ENCODE measurements around the gene TRMT1L.

TRMT1L gene

GRCh38 chr1:185157599-185158412 lies 1.1 kb upstream of the TRMT1L start:
- no peak for TF ChIP-seq REST (IDR thresholded peaks at IDR 0.05; ENCODE audit: insufficient read depth in 1 of 2, low read depth in 2 of 2, low read length in 2 of 2)
- TF ChIP-seq SIN3A (IDR thresholded peaks at IDR 0.05; ENCODE audit: borderline replicate concordance, insufficient read depth, low read length): no peak
- TF ChIP-seq FOXP2 (optimal IDR thresholded peaks at IDR 0.05; ENCODE audit: borderline replicate concordance, extremely low read depth, extremely low read length, insufficient read depth): no peak
- TF ChIP-seq POLR2AphosphoS5 (IDR thresholded peaks at IDR 0.05; ENCODE audit: low read depth, low read length): no peak
- no peak for TF ChIP-seq TAF1 (IDR thresholded peaks at IDR 0.05; ENCODE audit: borderline replicate concordance, insufficient read depth, low read length)

GRCh38 chr1:185156288-185156853 lies 382 bp downstream of the TRMT1L start:
- no peak for TF ChIP-seq FOXP2 (optimal IDR thresholded peaks at IDR 0.05; ENCODE audit: borderline replicate concordance, extremely low read depth, extremely low read length, insufficient read depth)
- TF ChIP-seq TAF1 (IDR thresholded peaks at IDR 0.05; ENCODE audit: borderline replicate concordance, insufficient read depth, low read length): peak; percentile 76; the same call in 1 of the 2 replicates
- TF ChIP-seq SIN3A (IDR thresholded peaks at IDR 0.05; ENCODE audit: borderline replicate concordance, insufficient read depth, low read length): 0 out of 2 replicates have a peak, but pooled peaks have one; percentile 58
- peak in 1 of 2 experiments; percentile 53; a peak in 1 of 4 replicates for TF ChIP-seq REST (IDR thresholded peaks at IDR 0.05; ENCODE audit: insufficient read depth in 1 of 2, low read depth in 2 of 2, low read length in 2 of 2)

GRCh38 chr1:185155600-185156287 lies 1.0 kb downstream of the TRMT1L start:
- TF ChIP-seq SIN3A (IDR thresholded peaks at IDR 0.05; ENCODE audit: borderline replicate concordance, insufficient read depth, low read length) (no peak), REST (IDR thresholded peaks at IDR 0.05; ENCODE audit: insufficient read depth in 1 of 2, low read depth in 2 of 2, low read length in 2 of 2) (no peak), TAF1 (IDR thresholded peaks at IDR 0.05; ENCODE audit: borderline replicate concordance, insufficient read depth, low read length) (no peak), FOXP2 (optimal IDR thresholded peaks at IDR 0.05; ENCODE audit: borderline replicate concordance, extremely low read depth, extremely low read length, insufficient read depth) (no peak), POLR2AphosphoS5 (IDR thresholded peaks at IDR 0.05; ENCODE audit: low read depth, low read length) (no peak)

GRCh38 chr1:185154912-185155513 lies 1.7 kb downstream of the TRMT1L start:
- no peak for TF ChIP-seq POLR2AphosphoS5 (IDR thresholded peaks at IDR 0.05; ENCODE audit: low read depth, low read length)
- no peak for TF ChIP-seq TAF1 (IDR thresholded peaks at IDR 0.05; ENCODE audit: borderline replicate concordance, insufficient read depth, low read length)
- TF ChIP-seq REST (IDR thresholded peaks at IDR 0.05; ENCODE audit: insufficient read depth in 1 of 2, low read depth in 2 of 2, low read length in 2 of 2): no peak
- TF ChIP-seq FOXP2 (optimal IDR thresholded peaks at IDR 0.05; ENCODE audit: borderline replicate concordance, extremely low read depth, extremely low read length, insufficient read depth): no peak
- no peak for TF ChIP-seq SIN3A (IDR thresholded peaks at IDR 0.05; ENCODE audit: borderline replicate concordance, insufficient read depth, low read length)

All from PFSK-1 (cell line).